OCI-LY7 (cell line): ENCODE data around the gene PAM16. TPM values are rescaled to one million over a fixed set of nuclear protein-coding genes. Genes with fewer than 3 reads are reported as not detected.
"Not testable (repeated sequence)": the region's sequence is repeated elsewhere in the genome, so short reads cannot be mapped to it uniquely, and the experiment has no call there.

Experiments used
- BruUV-seq: library from RNA; stranded (reverse); fragments of 400-500 nt; replicated peaks from 2 replicates; lab custom pipeline; 2021; lab: Mats Ljungman, UMichigan
- CTCF ChIA-PET: fragments of 300-600 bp; sonication (Branson Sonifier 250); formaldehyde crosslinking; loops from one replicate; lab custom pipeline; 2022; ENCODE audit warnings: antibody characterized with exemption; ENCODE audit not compliant: unreplicated experiment; lab: Charles Lee
- POLR2A ChIA-PET: fragments of 300-600 bp; sonication (Branson Sonifier 250); formaldehyde crosslinking; loops from one replicate; lab custom pipeline; 2022; ENCODE audit warnings: antibody characterized with exemption; lab: Charles Lee
- DNase-seq: peaks from one replicate; pipeline ENCODE4 v3.0.0-alpha.2; 2015; ENCODE audit warnings: low spot score
- H2AFZ ChIP-seq: fragments of 200-600 bp; sonication (generic), shearing (Covaris generic); 2 replicates; pipeline ENCODE4 v1.6.1; 2014; ENCODE audit warnings: mild to moderate bottlenecking, antibody characterized with exemption, low read length, moderate library complexity
- H3K27ac ChIP-seq: fragments of 200-600 bp; sonication (generic); 2 replicates; pipeline ENCODE4 v1.5.1; 2014; ENCODE audit warnings: mixed run types, low read depth, mild to moderate bottlenecking, moderate library complexity, low read length, inconsistent platforms; ENCODE audit not compliant: poor library complexity, severe bottlenecking
- H3K36me3 ChIP-seq: fragments of 200-600 bp; sonication (generic); 2 replicates; pipeline ENCODE4 v1.6.1; 2014; ENCODE audit warnings: mild to moderate bottlenecking, antibody characterized with exemption, low read length, moderate library complexity, mixed read lengths; ENCODE audit not compliant: insufficient read depth
- H3K4me1 ChIP-seq: fragments of 200-600 bp; sonication (generic); 2 replicates; pipeline ENCODE4 v1.5.1; 2014; ENCODE audit warnings: mild to moderate bottlenecking, low read length; ENCODE audit not compliant: insufficient read depth, poor library complexity, severe bottlenecking
- H3K4me2 ChIP-seq: fragments of 200-600 bp; sonication (generic); 2 replicates; pipeline ENCODE4 v1.6.1; 2014; ENCODE audit warnings: mild to moderate bottlenecking, low read length
- H3K4me3 ChIP-seq: fragments of 200-600 bp; sonication (generic); 2 replicates; pipeline ENCODE4 v1.5.1; 2014; ENCODE audit warnings: mild to moderate bottlenecking, low read depth, low read length; ENCODE audit not compliant: poor library complexity, severe bottlenecking
- H3K79me2 ChIP-seq: fragments of 200-600 bp; sonication (generic); 2 replicates; pipeline ENCODE4 v1.6.1; 2016; ENCODE audit warnings: low read depth, mild to moderate bottlenecking, low read length, moderate library complexity, mixed read lengths; ENCODE audit not compliant: insufficient read depth
- H3K9me2 ChIP-seq: fragments of 200-600 bp; sonication (generic); 2 replicates; pipeline ENCODE4 v1.6.1; 2016; ENCODE audit warnings: mild to moderate bottlenecking, low read length, mixed read lengths; ENCODE audit not compliant: insufficient read depth
- H3K9me3 ChIP-seq: fragments of 200-600 bp; sonication (generic); 2 replicates; pipeline ENCODE4 v1.6.1; 2014; ENCODE audit warnings: mild to moderate bottlenecking, mixed run types, low read length, mixed read lengths
- H4K20me1 ChIP-seq: fragments of 200-600 bp; sonication (generic); 2 replicates; pipeline ENCODE4 v1.6.1; 2014; ENCODE audit warnings: mild to moderate bottlenecking, antibody characterized with exemption, low read length, moderate library complexity, mixed read lengths; ENCODE audit not compliant: insufficient read depth
- EZH2phosphoT487 ChIP-seq: fragments of 200-600 bp; sonication (generic); IDR thresholded peaks from 2 replicates; pipeline ENCODE4 v1.6.1; 2018; ENCODE audit warnings: low read depth, borderline replicate concordance, mild to moderate bottlenecking, mixed run types, antibody characterized with exemption, low read length, moderate library complexity, mixed read lengths
- intact Hi-C: fragments of 100-400 bp; cut with micrococcal nuclease; formaldehyde crosslinking; loops from one replicate; pipeline ENCODE4 v1.10.0; 2022; ENCODE audit not compliant: unreplicated experiment
- total RNA-seq, 2 experiments: library from RNA; depleted of rRNA in 1 of 2; stranded (reverse); fragments of >200 nt in 1 of 2; shearing (Covaris generic) in 1 of 2; gene quantifications; 2 replicates each; pipeline ENCODE4 v1.2.3, GENCODE V29; 2014 to 2022
- TF ChIP-seq, protein P1 (sequence below): fragments of 200-600 bp; sonication (generic); conservative IDR thresholded peaks from 2 replicates; pipeline ENCODE4 v1.5.1; 2014; ENCODE audit warnings: mild to moderate bottlenecking, antibody characterized with exemption, low read length, moderate library complexity, mixed read lengths

Gene PAM16
- total RNA-seq, 2 experiments from 2014 or later, result 80.6 to 82.4 TPM

DNA sequence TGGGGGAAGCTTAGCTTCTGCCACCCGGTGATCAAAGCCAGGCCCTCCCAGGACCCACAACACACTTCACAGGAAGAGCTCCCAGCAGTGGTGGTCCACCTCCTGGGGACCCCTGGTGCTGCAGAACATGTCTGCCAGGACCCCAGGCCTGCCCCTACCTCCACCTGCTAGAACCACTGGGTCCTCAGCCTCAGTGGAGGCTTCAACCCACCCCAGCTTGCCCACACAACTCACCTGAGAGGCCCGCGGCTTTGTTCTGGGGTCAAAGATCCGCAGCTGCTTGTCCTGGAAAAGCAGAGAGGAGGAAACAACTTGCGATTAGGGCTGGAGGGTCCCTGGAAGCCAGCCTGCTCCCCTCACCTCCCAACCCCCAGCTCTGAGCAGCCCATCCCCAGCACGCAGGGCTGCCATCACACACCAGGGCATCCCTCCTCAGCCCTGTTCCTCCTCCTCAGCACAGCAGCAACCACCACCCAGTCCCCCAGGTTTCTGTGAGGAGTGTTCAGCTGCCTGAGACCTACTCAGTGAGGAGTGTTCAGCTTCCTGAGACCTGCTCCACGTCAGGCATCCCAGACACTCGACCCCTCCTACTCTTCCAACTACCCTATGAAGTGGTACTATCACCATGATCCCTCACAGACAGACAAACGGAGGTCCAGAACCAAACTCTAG is 44.1 kb upstream of the PAM16 start:
- no peaks in the 10 kb centered on the region for H3K9me2 ChIP-seq
- H3K4me1 ChIP-seq, result peaks cover 7% of the 10 kb centered on the region
- no peaks in the 10 kb centered on the region for H4K20me1 ChIP-seq
- H3K79me2 ChIP-seq, result no peaks in the 10 kb centered on the region
- POLR2A ChIA-PET, result interaction anchor here (0.6 kb wide), 1 partner anchor 18 kb away, joined by 3 read pairs; no protein-coding TSS in a partner anchor
- no peak overlapping the region for H2AFZ ChIP-seq
- H3K27ac ChIP-seq, result no peak overlapping the region
- CTCF ChIA-PET, result no interaction called here
- peaks cover 78% of the 10 kb centered on the region for H3K36me3 ChIP-seq
- H3K9me3 ChIP-seq, result no peaks in the 10 kb centered on the region
- no peak for DNase-seq
- intact Hi-C loops, result no loop called here
- BruUV-seq, result no TSS peak
- no peak overlapping the region for H3K4me3 ChIP-seq
- TF ChIP-seq EZH2phosphoT487, result no peak
- no peak overlapping the region for H3K4me2 ChIP-seq

DNA sequence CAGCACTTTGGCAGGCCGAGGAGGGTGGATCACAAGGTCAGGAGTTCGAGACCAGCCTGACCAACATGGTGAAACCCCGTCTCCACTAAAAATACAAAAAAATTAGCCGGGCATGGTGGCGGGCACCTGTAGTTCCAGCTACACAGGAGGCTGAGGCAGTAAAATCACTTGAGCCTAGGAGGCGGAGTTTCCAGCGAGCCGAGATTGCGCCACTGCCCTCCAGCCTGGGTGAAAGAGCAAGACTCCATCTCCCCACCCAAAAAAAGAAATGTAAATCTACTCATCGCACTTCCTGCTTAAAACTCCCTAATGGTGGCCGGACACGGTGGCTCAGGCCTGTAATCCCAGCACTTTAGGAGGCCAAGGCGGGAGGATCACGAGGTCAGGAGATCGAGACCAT is 42.7 kb upstream of the PAM16 start:
- H4K20me1 ChIP-seq, result not testable (repeated sequence)

DNA sequence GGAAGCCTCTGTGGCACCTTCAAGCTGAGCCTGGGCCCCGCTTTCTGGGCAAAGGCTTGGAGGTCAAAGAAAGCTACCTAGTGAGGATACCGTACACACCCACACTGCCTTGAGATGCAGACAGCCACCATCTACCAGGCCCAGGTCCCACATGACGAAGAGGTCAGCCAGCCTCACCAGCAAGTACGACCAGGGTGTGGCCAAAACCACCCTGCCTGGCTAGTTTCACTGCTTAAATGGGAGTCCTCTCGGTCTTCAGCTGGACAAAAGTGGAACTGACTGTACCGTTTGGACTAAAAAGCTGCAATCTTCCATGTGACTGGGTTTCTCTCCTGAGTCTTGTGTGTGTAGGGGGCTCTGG is 42.1 kb upstream of the PAM16 start:
- POLR2A ChIA-PET, result no interaction called here
- H3K9me2 ChIP-seq, result no peaks in the 10 kb centered on the region
- TF ChIP-seq, protein P1, sequence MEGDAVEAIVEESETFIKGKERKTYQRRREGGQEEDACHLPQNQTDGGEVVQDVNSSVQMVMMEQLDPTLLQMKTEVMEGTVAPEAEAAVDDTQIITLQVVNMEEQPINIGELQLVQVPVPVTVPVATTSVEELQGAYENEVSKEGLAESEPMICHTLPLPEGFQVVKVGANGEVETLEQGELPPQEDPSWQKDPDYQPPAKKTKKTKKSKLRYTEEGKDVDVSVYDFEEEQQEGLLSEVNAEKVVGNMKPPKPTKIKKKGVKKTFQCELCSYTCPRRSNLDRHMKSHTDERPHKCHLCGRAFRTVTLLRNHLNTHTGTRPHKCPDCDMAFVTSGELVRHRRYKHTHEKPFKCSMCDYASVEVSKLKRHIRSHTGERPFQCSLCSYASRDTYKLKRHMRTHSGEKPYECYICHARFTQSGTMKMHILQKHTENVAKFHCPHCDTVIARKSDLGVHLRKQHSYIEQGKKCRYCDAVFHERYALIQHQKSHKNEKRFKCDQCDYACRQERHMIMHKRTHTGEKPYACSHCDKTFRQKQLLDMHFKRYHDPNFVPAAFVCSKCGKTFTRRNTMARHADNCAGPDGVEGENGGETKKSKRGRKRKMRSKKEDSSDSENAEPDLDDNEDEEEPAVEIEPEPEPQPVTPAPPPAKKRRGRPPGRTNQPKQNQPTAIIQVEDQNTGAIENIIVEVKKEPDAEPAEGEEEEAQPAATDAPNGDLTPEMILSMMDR, result no peak
- TF ChIP-seq EZH2phosphoT487, result no peak
- H3K79me2 ChIP-seq, result no peaks in the 10 kb centered on the region
- H2AFZ ChIP-seq, result no peak overlapping the region
- peaks cover 77% of the 10 kb centered on the region for H3K36me3 ChIP-seq
- CTCF ChIA-PET, result interaction anchor here (0.5 kb wide), 1 partner anchor 110 kb away, joined by 5 read pairs; no protein-coding TSS in a partner anchor
- no peak overlapping the region for H3K4me3 ChIP-seq
- H4K20me1 ChIP-seq, result no peaks in the 10 kb centered on the region
- DNase-seq, result no peak
- peaks cover 7% of the 10 kb centered on the region for H3K4me1 ChIP-seq
- no peak overlapping the region for H3K4me2 ChIP-seq
- no TSS peak for BruUV-seq
- intact Hi-C loops, result no loop called here
- H3K9me3 ChIP-seq, result no peaks in the 10 kb centered on the region
- no peak overlapping the region for H3K27ac ChIP-seq

More for the DNA sequence above, 42.7 kb upstream of the PAM16 start:
- H3K4me1 ChIP-seq, H3K4me2 ChIP-seq, H3K9me3 ChIP-seq, H3K9me2 ChIP-seq, H3K4me3 ChIP-seq, BruUV-seq, CTCF ChIA-PET, H3K27ac ChIP-seq, H2AFZ ChIP-seq, DNase-seq, H3K79me2 ChIP-seq, intact Hi-C loops: not testable (repeated sequence)
- H3K36me3 ChIP-seq, result peaks cover 78% of the 10 kb centered on the region
- POLR2A ChIA-PET, result interaction anchor here (0.6 kb wide), 1 partner anchor 44 kb away, joined by 3 read pairs; no protein-coding TSS in a partner anchor
